Islet of Langerhans (tissue), 1 donor: ENCODE data around the gene MS4A8.
"Not testable (repeated sequence)": the region's sequence is repeated elsewhere in the genome, so short reads cannot be mapped to it uniquely, and the experiment has no call there.

Source experiments
- FAIRE-seq: peaks from one replicate; lab custom pipeline; 2011; peaks lifted over from hg19 to GRCh38; lab: Jason Lieb, UNC

MS4A8 gene

GRCh38 chr11:60699284-60699691 is at the start of gene MS4A8:
TSS of gene MS4A8 (plus strand) at chr11:60699612. CDS start at chr11:60700861, 1,249 bp downstream.
- peak; percentile 98 for FAIRE-seq

GRCh38 chr11:60657888-60658287 is 41.5 kb upstream of the MS4A8 start:
- FAIRE-seq: no peak

GRCh38 chr11:60658409-60658808 is 41.0 kb upstream of the MS4A8 start:
- FAIRE-seq: peak; percentile 98

GRCh38 chr11:60672255-60672654 is 27.2 kb upstream of the MS4A8 start:
- FAIRE-seq: no peak

GRCh38 chr11:60678231-60678630 is 21.2 kb upstream of the MS4A8 start:
- not testable (repeated sequence) for FAIRE-seq

GRCh38 chr11:60679879-60680278 is 19.5 kb upstream of the MS4A8 start:
- no peak for FAIRE-seq

- FAIRE-seq: no peak
Measured at GRCh38 chr11:60680455-60681119, 18.8 kb upstream of the MS4A8 start.

GRCh38 chr11:60684541-60684848 is 14.9 kb upstream of the MS4A8 start:
- FAIRE-seq: not testable (repeated sequence)

GRCh38 chr11:60691661-60692060 is 7.8 kb upstream of the MS4A8 start:
- no peak for FAIRE-seq

- no peak for FAIRE-seq
Measured at GRCh38 chr11:60699936-60700335, 524 bp downstream of the MS4A8 start.

GRCh38 chr11:60700689-60701468 is 1.5 kb downstream of the MS4A8 start:
- FAIRE-seq: peak; percentile 65

GRCh38 chr11:60701469-60701818 is 2.0 kb downstream of the MS4A8 start:
- FAIRE-seq: no peak

GRCh38 chr11:60703374-60703773 is 4.0 kb downstream of the MS4A8 start:
- FAIRE-seq: no peak

GRCh38 chr11:60705895-60706294 is 6.5 kb downstream of the MS4A8 start:
- no peak for FAIRE-seq

GRCh38 chr11:60706931-60707330 is 7.5 kb downstream of the MS4A8 start:
- no peak for FAIRE-seq

- no peak for FAIRE-seq
Measured at GRCh38 chr11:60710482-60710881, 11.1 kb downstream of the MS4A8 start.

GRCh38 chr11:60711276-60711675 is 11.9 kb downstream of the MS4A8 start:
- no peak for FAIRE-seq

- FAIRE-seq: not testable (repeated sequence)
Measured at GRCh38 chr11:60713423-60713822, 14.0 kb downstream of the MS4A8 start.

GRCh38 chr11:60717956-60718355 is 18.5 kb downstream of the MS4A8 start:
- no peak for FAIRE-seq

- FAIRE-seq: no peak
Measured at GRCh38 chr11:60718524-60719316, 19.3 kb downstream of the MS4A8 start.

- FAIRE-seq: no peak
Measured at GRCh38 chr11:60719391-60719790, 20.0 kb downstream of the MS4A8 start.

GRCh38 chr11:60720460-60720859 is 21.0 kb downstream of the MS4A8 start:
- no peak for FAIRE-seq

- no peak for FAIRE-seq
Measured at GRCh38 chr11:60724420-60724819, 25.0 kb downstream of the MS4A8 start, which contains the start of gene MS4A18. TSS of gene MS4A18 (plus strand) at chr11:60724720.
